PC-9 (cell line): ENCODE results near the gene DBP. TPM values are rescaled to one million over a fixed set of nuclear protein-coding genes. Genes with fewer than 3 reads are reported as not detected.

Experiments used
- BruUV-seq: library from RNA; stranded (reverse); fragments of 400-500 nt; replicated peaks from 2 replicates; lab custom pipeline; 2021; lab: Mats Ljungman, UMichigan
- CTCF ChIA-PET: fragments of 300-600 bp; sonication (Branson Sonifier 250); formaldehyde crosslinking; loops from one replicate; lab custom pipeline; 2022; ENCODE audit warnings: antibody characterized with exemption; lab: Charles Lee
- POLR2A ChIA-PET: fragments of 300-600 bp; sonication (Branson Sonifier 250); formaldehyde crosslinking; loops from one replicate; lab custom pipeline; 2022; ENCODE audit warnings: antibody characterized with exemption; ENCODE audit not compliant: unreplicated experiment; lab: Charles Lee
- DNase-seq, 2 experiments: peaks; one replicate each; pipeline versions ENCODE4 v3.0.0 to v3.0.0-alpha.2; 2015 to 2022; ENCODE audit warnings: mixed read lengths in 1 of 2
- H2AFZ ChIP-seq: fragments of 200-600 bp; sonication (generic); 2 replicates; pipeline ENCODE4 v1.8.1; 2017; ENCODE audit warnings: antibody characterized with exemption
- H3F3A ChIP-seq: fragments of 200-600 bp; sonication (generic); 2 replicates; pipeline ENCODE4 v1.8.1; 2017; ENCODE audit warnings: antibody characterized with exemption, mild to moderate bottlenecking, low read depth; ENCODE audit not compliant: insufficient read depth
- H3K27ac ChIP-seq: fragments of 200-600 bp; sonication (generic); 2 replicates; pipeline ENCODE4 v1.6.1; 2016; ENCODE audit warnings: mixed run types
- H3K27me3 ChIP-seq: fragments of 200-600 bp; sonication (generic); 2 replicates; pipeline ENCODE4 v1.6.1; 2016; ENCODE audit warnings: low read depth, mixed run types; ENCODE audit not compliant: insufficient read depth
- H3K36me3 ChIP-seq: fragments of 200-600 bp; sonication (generic); 2 replicates; pipeline ENCODE4 v1.6.1; 2016; ENCODE audit warnings: low read depth, mixed run types
- H3K4me1 ChIP-seq: fragments of 200-600 bp; sonication (generic); replicated peaks from 2 replicates; pipeline ENCODE4 v1.6.1; 2016; ENCODE audit warnings: mixed run types; ENCODE audit not compliant: insufficient read depth
- H3K4me2 ChIP-seq: fragments of 200-600 bp; sonication (generic); 2 replicates; pipeline ENCODE4 v1.6.1; 2017; ENCODE audit warnings: mixed run types
- H3K4me3 ChIP-seq: fragments of 200-600 bp; sonication (generic); 2 replicates; pipeline ENCODE4 v1.6.1; 2016; ENCODE audit warnings: mixed run types
- H3K79me2 ChIP-seq: fragments of 200-600 bp; sonication (generic); 2 replicates; pipeline ENCODE4 v1.6.1; 2017; ENCODE audit warnings: low read depth, mixed run types
- H3K9me2 ChIP-seq: fragments of 200-600 bp; sonication (generic); 2 replicates; pipeline ENCODE4 v1.8.1; 2017; ENCODE audit warnings: mild to moderate bottlenecking; ENCODE audit not compliant: insufficient read depth
- H3K9me3 ChIP-seq: fragments of 200-600 bp; sonication (generic); 2 replicates; pipeline ENCODE4 v1.8.1; 2016; ENCODE audit warnings: low read depth; ENCODE audit not compliant: insufficient read depth
- H4K20me1 ChIP-seq: fragments of 200-600 bp; sonication (generic); 2 replicates; pipeline ENCODE4 v1.8.1; 2017; ENCODE audit not compliant: insufficient read depth
- EZH2 ChIP-seq: fragments of 200-600 bp; sonication (generic); IDR thresholded peaks from 2 replicates; pipeline ENCODE4 v1.8.0; 2017; ENCODE audit warnings: antibody characterized with exemption, low read depth
- intact Hi-C: fragments of 100-400 bp; cut with micrococcal nuclease; formaldehyde crosslinking; loops from one replicate; pipeline ENCODE4 v1.10.0; 2022; ENCODE audit not compliant: unreplicated experiment
- total RNA-seq: library from RNA; stranded (reverse); gene quantifications from 2 replicates; pipeline ENCODE4 v1.2.3, GENCODE V29; 2021
- TF ChIP-seq, protein P1 (sequence below): fragments of 200-600 bp; sonication (generic); conservative IDR thresholded peaks from 2 replicates; pipeline ENCODE4 v1.6.1; 2017; ENCODE audit warnings: mixed run types, antibody characterized with exemption, mild to moderate bottlenecking, moderate library complexity

The DBP gene
- total RNA-seq, 1 experiment from 2014 or later: 48.2 TPM

DNA sequence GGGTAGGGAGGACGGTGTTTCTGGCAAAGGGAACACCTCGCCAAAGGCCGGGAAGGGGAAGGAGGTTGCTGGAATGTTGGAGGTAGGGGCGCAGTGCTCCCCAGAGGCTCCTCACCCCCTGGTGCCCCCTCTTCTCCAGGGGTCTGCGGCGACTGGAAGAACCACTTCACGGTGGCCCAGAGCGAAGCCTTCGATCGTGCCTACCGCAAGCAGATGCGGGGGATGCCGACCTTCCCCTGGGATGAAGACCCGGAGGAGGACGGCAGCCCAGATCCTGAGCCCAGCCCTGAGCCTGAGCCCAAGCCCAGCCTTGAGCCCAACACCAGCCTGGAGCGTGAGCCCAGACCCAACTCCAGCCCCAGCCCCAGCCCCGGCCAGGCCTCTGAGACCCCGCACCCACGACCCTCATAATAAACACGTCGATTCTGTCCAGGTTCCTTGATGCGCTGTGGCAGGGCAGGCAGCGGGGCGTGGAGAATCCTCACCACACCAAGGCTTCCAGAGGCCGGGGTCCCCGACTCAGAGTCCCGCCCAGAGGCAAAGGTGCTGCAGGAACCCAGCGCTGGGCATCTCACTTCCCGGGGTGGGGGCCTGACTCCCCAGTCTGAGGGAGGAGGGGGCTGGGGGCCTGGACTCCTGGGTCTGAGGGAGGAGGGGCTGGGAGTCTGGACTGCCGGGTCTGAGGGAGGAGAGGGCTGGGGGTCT, 38.0 kb downstream of the DBP start:
- intact Hi-C loops: no loop called here
- DNase-seq: no peak
- ChIA-PET CTCF (no interaction called here), POLR2A (no interaction called here)
- no peaks in the 10 kb centered on the region for H3K9me3 ChIP-seq
- H3K4me1 ChIP-seq: 0 out of 2 replicates have a peak, but pooled peaks cover 5% of the 10 kb centered on the region
- H4K20me1 ChIP-seq: no peaks in the 10 kb centered on the region
- peaks cover 9% of the 10 kb centered on the region; the same call in 1 of the 2 replicates for H3F3A ChIP-seq
- H3K27ac ChIP-seq: no peak overlapping the region
- H3K4me3 ChIP-seq: no peak overlapping the region
- no peak overlapping the region for H3K4me2 ChIP-seq
- no peak for TF ChIP-seq EZH2
- TF ChIP-seq, protein P1, sequence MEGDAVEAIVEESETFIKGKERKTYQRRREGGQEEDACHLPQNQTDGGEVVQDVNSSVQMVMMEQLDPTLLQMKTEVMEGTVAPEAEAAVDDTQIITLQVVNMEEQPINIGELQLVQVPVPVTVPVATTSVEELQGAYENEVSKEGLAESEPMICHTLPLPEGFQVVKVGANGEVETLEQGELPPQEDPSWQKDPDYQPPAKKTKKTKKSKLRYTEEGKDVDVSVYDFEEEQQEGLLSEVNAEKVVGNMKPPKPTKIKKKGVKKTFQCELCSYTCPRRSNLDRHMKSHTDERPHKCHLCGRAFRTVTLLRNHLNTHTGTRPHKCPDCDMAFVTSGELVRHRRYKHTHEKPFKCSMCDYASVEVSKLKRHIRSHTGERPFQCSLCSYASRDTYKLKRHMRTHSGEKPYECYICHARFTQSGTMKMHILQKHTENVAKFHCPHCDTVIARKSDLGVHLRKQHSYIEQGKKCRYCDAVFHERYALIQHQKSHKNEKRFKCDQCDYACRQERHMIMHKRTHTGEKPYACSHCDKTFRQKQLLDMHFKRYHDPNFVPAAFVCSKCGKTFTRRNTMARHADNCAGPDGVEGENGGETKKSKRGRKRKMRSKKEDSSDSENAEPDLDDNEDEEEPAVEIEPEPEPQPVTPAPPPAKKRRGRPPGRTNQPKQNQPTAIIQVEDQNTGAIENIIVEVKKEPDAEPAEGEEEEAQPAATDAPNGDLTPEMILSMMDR: no peak
- no peaks in the 10 kb centered on the region for H3K79me2 ChIP-seq
- H3K36me3 ChIP-seq: no peaks in the 10 kb centered on the region
- no peaks in the 10 kb centered on the region for H3K9me2 ChIP-seq
- BruUV-seq: no TSS peak
- no peaks in the 10 kb centered on the region for H3K27me3 ChIP-seq
- H2AFZ ChIP-seq: no peak overlapping the region

DNA sequence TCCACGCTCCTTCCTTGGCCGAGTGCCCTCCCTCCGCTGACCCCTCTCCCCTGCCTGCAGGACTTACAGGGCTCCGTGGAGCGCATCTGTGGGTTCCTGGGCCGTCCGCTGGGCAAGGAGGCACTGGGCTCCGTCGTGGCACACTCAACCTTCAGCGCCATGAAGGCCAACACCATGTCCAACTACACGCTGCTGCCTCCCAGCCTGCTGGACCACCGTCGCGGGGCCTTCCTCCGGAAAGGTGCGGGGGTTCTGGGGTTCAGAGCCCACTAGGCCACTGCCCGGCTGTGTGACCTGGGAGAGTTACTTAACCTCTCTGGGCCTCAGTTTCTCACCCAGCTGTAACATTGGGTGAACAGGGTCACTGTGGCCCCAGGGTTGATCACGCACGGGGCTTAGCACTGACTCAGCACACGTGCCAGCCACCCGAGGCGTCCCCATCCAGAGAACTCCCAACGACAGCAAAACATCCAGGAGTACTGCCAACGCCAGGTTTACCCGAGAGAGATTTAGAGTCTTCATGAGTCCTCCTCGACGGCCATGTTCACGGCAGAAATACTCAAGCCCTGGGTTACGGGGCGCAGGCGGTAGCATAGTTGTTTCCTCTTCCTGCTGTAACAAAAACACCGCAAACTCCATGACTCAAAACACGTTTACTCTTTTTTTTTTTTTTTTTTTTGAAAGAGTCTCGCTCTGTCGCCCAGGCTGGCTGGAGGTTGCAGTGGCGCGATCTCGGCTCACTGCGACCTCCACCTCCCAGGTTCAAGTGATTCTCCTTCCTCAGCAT, 40.3 kb downstream of the DBP start:
- H3K9me2 ChIP-seq: no peaks in the 10 kb centered on the region
- no peak overlapping the region for H3K4me2 ChIP-seq
- no peak overlapping the region for H3K4me3 ChIP-seq
- no peak for DNase-seq
- no peak overlapping the region for H3K27ac ChIP-seq
- no peaks in the 10 kb centered on the region for H3K36me3 ChIP-seq
- H3K9me3 ChIP-seq: no peaks in the 10 kb centered on the region
- H3K79me2 ChIP-seq: no peaks in the 10 kb centered on the region
- H3K27me3 ChIP-seq: no peaks in the 10 kb centered on the region
- ChIA-PET POLR2A (no interaction called here), CTCF (no interaction called here)
- no TSS peak for BruUV-seq
- no peak for TF ChIP-seq EZH2
- TF ChIP-seq, protein P1: no peak
- H3F3A ChIP-seq: peaks cover 6% of the 10 kb centered on the region; the same call in 1 of the 2 replicates
- H2AFZ ChIP-seq: no peak overlapping the region
- intact Hi-C loops: no loop called here
- H4K20me1 ChIP-seq: no peaks in the 10 kb centered on the region
- no peaks in the 10 kb centered on the region for H3K4me1 ChIP-seq

DNA sequence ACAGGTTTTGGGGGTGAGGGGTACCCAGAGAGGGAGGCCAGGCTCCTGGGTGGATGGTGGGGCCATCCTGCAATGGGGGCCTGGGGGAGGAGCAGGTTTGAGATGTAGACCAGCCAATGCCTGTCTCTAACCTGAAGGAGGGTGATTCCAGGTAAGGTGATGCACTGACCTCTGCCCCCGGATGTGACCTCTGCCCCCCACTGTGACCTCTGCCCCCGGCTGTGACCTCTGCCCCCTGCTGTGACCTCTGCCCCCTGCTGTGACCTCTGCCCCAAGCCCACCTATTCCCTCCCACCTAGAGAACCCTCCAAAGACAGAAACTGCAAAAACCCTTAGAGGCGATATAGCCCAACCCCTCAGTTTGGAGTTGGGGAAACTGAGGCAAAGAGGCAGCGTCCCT, 40.9 kb downstream of the DBP start:
- no peak overlapping the region for H3K27ac ChIP-seq
- H3K9me3 ChIP-seq: no peaks in the 10 kb centered on the region
- H3K27me3 ChIP-seq: no peaks in the 10 kb centered on the region
- ChIA-PET CTCF (no interaction called here), POLR2A (no interaction called here)
- no peak overlapping the region for H3K4me3 ChIP-seq
- H2AFZ ChIP-seq: no peak overlapping the region
- H3K9me2 ChIP-seq: no peaks in the 10 kb centered on the region
- no peak for DNase-seq
- H3K4me2 ChIP-seq: no peak overlapping the region
- H3K36me3 ChIP-seq: no peaks in the 10 kb centered on the region
- no peaks in the 10 kb centered on the region for H4K20me1 ChIP-seq
- TF ChIP-seq, protein P1: no peak
- TF ChIP-seq EZH2: no peak
- no peaks in the 10 kb centered on the region for H3K4me1 ChIP-seq
- BruUV-seq: no TSS peak
- peaks cover 5% of the 10 kb centered on the region; the same call in 1 of the 2 replicates for H3F3A ChIP-seq
- intact Hi-C loops: no loop called here
- H3K79me2 ChIP-seq: no peaks in the 10 kb centered on the region
